ENCODE data around the gene SLC10A4.

Gene SLC10A4

DNA sequence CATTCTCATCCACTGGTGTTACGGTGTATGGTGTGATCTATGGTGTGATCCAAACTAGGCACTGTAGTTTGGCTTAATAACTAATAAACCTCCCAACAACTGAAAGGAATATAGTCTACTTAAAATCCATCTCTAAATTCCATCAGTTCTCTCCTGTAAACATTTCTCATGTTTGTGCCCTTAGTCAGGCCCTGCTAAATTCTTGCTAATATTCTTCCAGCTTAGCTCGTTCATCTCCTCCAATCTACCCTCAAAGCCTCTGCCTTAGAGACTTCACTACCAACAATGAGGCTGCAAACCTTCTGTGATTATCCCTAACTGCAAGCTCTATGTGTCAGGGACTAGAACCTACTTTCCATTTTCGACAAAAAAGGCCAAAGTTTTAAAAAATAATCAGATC is 35.0 kb downstream of the SLC10A4 start:
- Histone ChIP-seq H3K27ac (no peak overlapping the region), H3K4me3 (no peak overlapping the region)
- DNase-seq (ENCODE audit: low spot score), result no peak
- no peak for TF ChIP-seq CTCF (IDR thresholded peaks at IDR 0.05)

GRCh38 chr4:48526406-48526805 is 43.3 kb downstream of the SLC10A4 start:
- no peak for DNase-seq (ENCODE audit: low spot score)
- no peak for TF ChIP-seq CTCF (IDR thresholded peaks at IDR 0.05)
- Histone ChIP-seq H3K27ac (no peak overlapping the region), H3K4me3 (no peak overlapping the region)

- no peak overlapping the region for H3K27ac ChIP-seq
- DNase-seq (ENCODE audit: low spot score), result no peak
- no peak for TF ChIP-seq CTCF (IDR thresholded peaks at IDR 0.05)
- no peak overlapping the region for H3K4me3 ChIP-seq
These were observed 55.2 kb downstream of the SLC10A4 start for GRCh38 chr4:48538358-48538757.

Measured in coronary artery (tissue), 2 donors.